Mucosa of descending colon (tissue), 3 donors: ENCODE results near the gene HBE1. TPM values are rescaled to one million over a fixed set of nuclear protein-coding genes. Genes with fewer than 3 reads are reported as not detected.

Source experiments
- ATAC-seq: fragments of 200-7000 bp; cut with Tn5 transposase; one replicate; pipeline ENCODE4 v1.9.1; 2020; ENCODE audit warnings: mild to moderate bottlenecking, moderate library complexity
- DNase-seq, 3 donors: peaks; one replicate each; pipeline ENCODE4 v3.0.0-alpha.2; 2020
- H3K36me3 ChIP-seq: fragments of 200-600 bp; one replicate; pipeline ENCODE4 v1.8.0; 2021; ENCODE audit warnings: low read depth, mild to moderate bottlenecking
- H3K4me1 ChIP-seq: fragments of 200-600 bp; one replicate; pipeline ENCODE4 v1.8.0; 2021; ENCODE audit warnings: low read depth, mild to moderate bottlenecking
- H3K4me3 ChIP-seq: fragments of 200-600 bp; one replicate; pipeline ENCODE4 v1.8.0; 2021; ENCODE audit warnings: mild to moderate bottlenecking
- H3K9me3 ChIP-seq: fragments of 200-600 bp; one replicate; pipeline ENCODE4 v1.8.0; 2021; ENCODE audit warnings: mild to moderate bottlenecking
- CTCF ChIP-seq: fragments of 200-600 bp; IDR thresholded peaks from one replicate; pipeline ENCODE4 v1.8.0; 2022; ENCODE audit warnings: antibody characterized with exemption, mild to moderate bottlenecking
- intact Hi-C, 2 donors: fragments of 100-400 bp; cut with DNase I in 1 of 2; cut with micrococcal nuclease in 1 of 2; formaldehyde crosslinking; loops; one replicate each; pipeline versions ENCODE4 v1.11.0 to v1.11.1; 2022; cut with DNase I, micrococcal nuclease
- total RNA-seq, 3 donors: library from RNA; stranded (reverse); fragmentation: NEBNext Ultra II Directional in 2 of 3; extraction: Animal tissue kit (Norgen Biotek cat#: 25700) in 2 of 3; gene quantifications; one replicate each; pipeline versions ENCODE4 v1.2.1 to v1.2.4, GENCODE V29; 2021 to 2023
- donor health status: DM: no; HTN: no; CAD: no; lungs with moderate emphysema.
- donor health status: DM: no; HTN: no; CAD: no.
- donor health status: DM: no; HTN: yes; CAD: no.

The HBE1 gene
- total RNA-seq, 3 donors from 2014 or later, result not detected

DNA sequence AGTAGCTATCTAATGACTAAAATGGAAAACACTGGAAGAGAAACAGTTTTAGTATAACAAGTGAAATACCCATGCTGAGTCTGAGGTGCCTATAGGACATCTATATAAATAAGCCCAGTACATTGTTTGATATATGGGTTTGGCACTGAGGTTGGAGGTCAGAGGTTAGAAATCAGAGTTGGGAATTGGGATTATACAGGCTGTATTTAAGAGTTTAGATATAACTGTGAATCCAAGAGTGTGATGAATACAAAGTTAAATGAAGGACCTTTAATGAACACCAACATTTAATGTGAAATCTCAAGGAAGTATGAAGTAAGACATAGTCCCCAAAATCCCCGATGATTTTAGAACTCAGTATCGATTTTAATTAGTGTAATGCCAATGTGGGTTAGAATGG, 32.3 kb downstream of the HBE1 start:
- TF ChIP-seq CTCF, result no peak
- no peak for ATAC-seq
- Histone ChIP-seq H3K9me3 (no peaks in the 10 kb centered on the region), H3K36me3 (no peaks in the 10 kb centered on the region), H3K4me3 (no peak overlapping the region), H3K4me1 (no peaks in the 10 kb centered on the region)
- intact Hi-C loops, result no loop called here
- DNase-seq, result no peak

DNA sequence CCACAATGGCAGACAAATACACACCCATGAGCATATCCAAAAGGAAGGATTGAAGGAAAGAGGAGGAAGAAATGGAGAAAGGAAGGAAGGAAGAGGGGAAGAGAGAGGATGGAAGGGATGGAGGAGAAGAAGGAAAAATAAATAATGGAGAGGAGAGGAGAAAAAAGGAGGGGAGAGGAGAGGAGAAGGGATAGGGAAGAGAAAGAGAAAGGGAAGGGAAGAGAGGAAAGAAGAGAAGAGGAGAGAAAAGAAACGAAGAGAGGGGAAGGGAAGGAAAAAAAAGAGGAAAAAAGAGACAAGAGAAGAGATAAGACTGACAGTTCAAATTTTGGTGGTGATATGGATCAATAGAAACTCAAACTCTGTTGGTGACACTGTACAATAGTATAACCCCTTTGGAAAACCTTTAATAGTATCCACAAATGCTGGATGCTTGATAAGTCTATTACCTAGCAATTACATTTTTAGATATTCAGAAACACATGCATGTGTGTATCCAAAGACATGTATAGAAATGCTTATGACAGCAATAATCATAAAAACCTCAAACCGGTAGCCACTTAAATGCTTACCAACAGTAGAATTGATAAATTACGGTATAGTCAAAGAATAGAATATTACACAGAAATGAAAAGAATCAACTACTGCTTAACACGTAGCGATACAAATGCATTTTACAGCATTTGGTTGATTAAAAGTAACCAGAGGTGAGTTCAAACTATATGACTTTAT, 34.2 kb downstream of the HBE1 start:
- H3K4me1 ChIP-seq, result no peaks in the 10 kb centered on the region
- no peaks in the 10 kb centered on the region for H3K36me3 ChIP-seq
- H3K4me3 ChIP-seq, result no peak overlapping the region
- DNase-seq, result no peak
- no peak for ATAC-seq
- no peaks in the 10 kb centered on the region for H3K9me3 ChIP-seq
- intact Hi-C loops, result no loop called here
- TF ChIP-seq CTCF, result no peak

DNA sequence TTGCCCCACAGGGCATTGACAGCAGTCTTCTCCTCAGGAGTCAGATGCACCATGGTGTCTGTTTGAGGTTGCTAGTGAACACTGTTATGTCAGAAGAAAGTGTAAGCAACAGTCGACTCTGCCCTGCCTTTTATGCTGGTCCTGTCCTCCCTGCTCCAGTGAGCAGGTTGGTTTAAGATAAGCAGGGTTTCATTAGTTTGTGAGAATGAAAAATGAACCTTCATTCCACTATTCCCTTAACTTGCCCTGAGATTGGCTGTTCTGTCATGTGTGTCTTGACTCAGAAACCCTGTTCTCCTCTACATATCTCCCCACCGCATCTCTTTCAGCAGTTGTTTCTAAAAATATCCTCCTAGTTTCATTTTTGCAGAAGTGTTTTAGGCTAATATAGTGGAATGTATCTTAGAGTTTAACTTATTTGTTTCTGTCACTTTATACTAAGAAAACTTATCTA, 35.3 kb downstream of the HBE1 start, which contains the start of gene HBD:
Gene HBD, minus strand, starts transcription at position 103 of the 454 bp plus-strand sequence. Its CDS starts 50 bp downstream, at position 53.
- Histone ChIP-seq H3K9me3 (no peaks in the 10 kb centered on the region), H3K36me3 (no peaks in the 10 kb centered on the region), H3K4me3 (no peak within 1 kb of the TSS), H3K4me1 (no peaks in the 10 kb centered on the region)
- ATAC-seq, result no peak
- no peak for DNase-seq
- intact Hi-C loops, result no loop called here
- TF ChIP-seq CTCF, result no peak

- Histone ChIP-seq H3K4me3 (no peak overlapping the region), H3K9me3 (no peaks in the 10 kb centered on the region), H3K4me1 (no peaks in the 10 kb centered on the region), H3K36me3 (no peaks in the 10 kb centered on the region)
- TF ChIP-seq CTCF, result no peak
- intact Hi-C loops, result no loop called here
- no peak for DNase-seq
- no peak for ATAC-seq
Observed at GRCh38 chr11:5233307-5233706, 36.4 kb downstream of the HBE1 start.

- intact Hi-C loops, result no loop called here
- DNase-seq, result no peak
- H3K9me3 ChIP-seq, result no peaks in the 10 kb centered on the region
Observed at GRCh38 chr11:5232821-5233220, 36.9 kb downstream of the HBE1 start.

More at GRCh38 chr11:5232821-5233220, 36.9 kb downstream of the HBE1 start:
- Histone ChIP-seq H3K4me3 (no peak overlapping the region), H3K36me3 (no peaks in the 10 kb centered on the region), H3K4me1 (no peaks in the 10 kb centered on the region)
- no peak for ATAC-seq
- TF ChIP-seq CTCF, result no peak
